ENCODE data around the gene XCL2. TPM values are rescaled to one million over a fixed set of nuclear protein-coding genes. Genes with fewer than 3 reads are reported as not detected.

The XCL2 gene
- polyA plus RNA-seq, 1 experiment: not detected

- CTCF ChIA-PET: interaction anchor here (0.6 to 1.2 kb wide), 3 partner anchors 128 to 1165 kb away, joined by 3 to 6 read pairs (median 4); no protein-coding TSS in a partner anchor
- TF ChIP-seq CTCF (IDR thresholded peaks at IDR 0.05; ENCODE audit: low read depth, low read length): no peak
- DNase-seq (ENCODE audit: low read depth, low spot score): no peak
- Histone ChIP-seq H3K27ac (ENCODE audit: low read depth, low read length) (no peak overlapping the region), H3K27me3 (ENCODE audit: control insufficient read depth, insufficient read depth, low read length) (no peaks in the 10 kb centered on the region), H3K4me3 (ENCODE audit: low read depth, low read length) (no peak overlapping the region), H3K9me3 (ENCODE audit: control insufficient read depth, insufficient read depth, low read length) (no peaks in the 10 kb centered on the region)
- POLR2A ChIA-PET: no interaction called here
Observed at GRCh38 chr1:168567007-168567406, 23.2 kb upstream of the XCL2 start.

- TF ChIP-seq CTCF (IDR thresholded peaks at IDR 0.05; ENCODE audit: low read depth, low read length): no peak
- POLR2A ChIA-PET: no interaction called here
- Histone ChIP-seq H3K9me3 (ENCODE audit: control insufficient read depth, insufficient read depth, low read length) (no peaks in the 10 kb centered on the region), H3K4me3 (ENCODE audit: low read depth, low read length) (no peak overlapping the region), H3K27me3 (ENCODE audit: control insufficient read depth, insufficient read depth, low read length) (no peaks in the 10 kb centered on the region), H3K27ac (ENCODE audit: low read depth, low read length) (no peak overlapping the region)
- DNase-seq (ENCODE audit: low read depth, low spot score): no peak
- CTCF ChIA-PET: no interaction called here
Observed at GRCh38 chr1:168565825-168566224, 22.0 kb upstream of the XCL2 start.

GRCh38 chr1:168561989-168562388, 18.2 kb upstream of the XCL2 start:
- H3K27ac ChIP-seq (ENCODE audit: low read depth, low read length): no peak overlapping the region
- no peak for TF ChIP-seq CTCF (IDR thresholded peaks at IDR 0.05; ENCODE audit: low read depth, low read length)
- CTCF ChIA-PET: no interaction called here
- no peaks in the 10 kb centered on the region for H3K27me3 ChIP-seq (ENCODE audit: control insufficient read depth, insufficient read depth, low read length)
- POLR2A ChIA-PET: no interaction called here
- no peak overlapping the region for H3K4me3 ChIP-seq (ENCODE audit: low read depth, low read length)
- no peaks in the 10 kb centered on the region for H3K9me3 ChIP-seq (ENCODE audit: control insufficient read depth, insufficient read depth, low read length)
- DNase-seq (ENCODE audit: low read depth, low spot score): no peak

- no peak for TF ChIP-seq CTCF (IDR thresholded peaks at IDR 0.05; ENCODE audit: low read depth, low read length)
- ChIA-PET CTCF (interaction anchor here (1.0 kb wide), 1 partner anchor 217 kb away, joined by 4 read pairs; no protein-coding TSS in a partner anchor), POLR2A (no interaction called here)
- no peak for DNase-seq (ENCODE audit: low read depth, low spot score)
- H3K27ac ChIP-seq (ENCODE audit: low read depth, low read length): no peak overlapping the region
- H3K4me3 ChIP-seq (ENCODE audit: low read depth, low read length): no peak overlapping the region
- H3K27me3 ChIP-seq (ENCODE audit: control insufficient read depth, insufficient read depth, low read length): no peaks in the 10 kb centered on the region
- no peaks in the 10 kb centered on the region for H3K9me3 ChIP-seq (ENCODE audit: control insufficient read depth, insufficient read depth, low read length)
Observed at GRCh38 chr1:168560370-168560769, 16.6 kb upstream of the XCL2 start.

- ChIA-PET CTCF (interaction anchor here (0.5 to 0.9 kb wide), 2 partner anchors 32 to 214 kb away, joined by 3 read pairs; no protein-coding TSS in a partner anchor), POLR2A (no interaction called here)
- Histone ChIP-seq H3K27me3 (ENCODE audit: control insufficient read depth, insufficient read depth, low read length) (no peaks in the 10 kb centered on the region), H3K4me3 (ENCODE audit: low read depth, low read length) (no peak overlapping the region), H3K9me3 (ENCODE audit: control insufficient read depth, insufficient read depth, low read length) (no peaks in the 10 kb centered on the region), H3K27ac (ENCODE audit: low read depth, low read length) (no peak overlapping the region)
- no peak for TF ChIP-seq CTCF (IDR thresholded peaks at IDR 0.05; ENCODE audit: low read depth, low read length)
- no peak for DNase-seq (ENCODE audit: low read depth, low spot score)
Observed at GRCh38 chr1:168556647-168557046, 12.8 kb upstream of the XCL2 start.
